ENCODE results near the gene PAAF1.

DNA sequence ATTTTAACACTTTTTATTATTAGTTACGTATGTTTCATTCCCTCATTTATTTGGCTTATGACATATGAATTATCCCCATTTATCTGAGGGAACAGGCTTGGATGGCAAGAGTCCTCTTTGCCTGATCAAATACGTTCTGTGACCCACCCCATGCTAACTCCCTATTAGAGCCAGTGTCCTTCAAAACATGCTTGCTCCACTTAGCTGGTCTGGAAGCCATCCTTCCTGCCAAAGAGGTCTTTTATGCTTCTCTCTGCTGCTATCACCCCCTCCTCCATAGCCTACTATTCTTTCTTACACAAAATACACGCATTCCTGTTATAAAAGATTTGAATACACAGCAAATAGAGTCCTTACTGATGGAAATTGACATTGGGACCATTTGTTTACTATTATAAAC, 6.5 kb upstream of the PAAF1 start:
- TF ChIP-seq ZNF274 (IDR thresholded peaks at IDR 0.05; ENCODE audit: low read depth, low read length) (no peak), SUZ12 (IDR thresholded peaks at IDR 0.05; ENCODE audit: extremely low read depth, insufficient read depth, insufficient read length) (no peak)
